GM18858 (cell line): Measurements from ENCODE around the gene SMARCAL1.

Experiments used
- ATAC-seq: cut with Tn5 transposase; IDR thresholded peaks from one replicate; pipeline ENCODE4 v1.9.1; 2021; ENCODE audit not compliant: unreplicated experiment

SMARCAL1 gene

DNA sequence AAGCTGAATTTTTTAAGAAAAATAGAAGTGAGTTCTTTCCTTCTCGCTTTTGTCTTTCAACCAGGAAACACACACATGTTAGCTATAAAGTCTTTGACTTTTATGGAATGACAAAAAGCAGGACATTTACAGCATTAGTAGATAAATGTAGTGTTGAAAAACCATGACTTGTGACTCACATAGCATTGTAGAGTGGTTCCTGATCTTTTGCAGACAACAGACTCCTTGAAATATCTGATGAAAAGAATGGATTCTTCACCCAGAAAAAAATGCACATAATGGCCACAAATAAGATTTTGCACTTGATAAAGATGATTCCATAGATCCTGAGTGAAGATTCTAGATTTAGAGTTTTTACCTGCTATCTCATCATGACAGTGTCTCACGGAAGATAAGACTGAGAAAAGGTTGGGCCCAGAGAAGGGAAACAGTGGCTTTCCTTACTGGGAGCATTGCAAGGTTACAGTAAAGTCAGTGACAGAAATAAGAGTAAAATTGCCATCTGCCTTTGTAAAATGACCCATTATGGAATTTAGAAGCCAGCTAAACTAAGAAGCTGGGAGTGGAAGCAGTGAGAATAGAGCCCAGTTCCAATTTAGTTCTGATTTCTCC, 14.0 kb downstream of the SMARCAL1 start:
- ATAC-seq = no peak

DNA sequence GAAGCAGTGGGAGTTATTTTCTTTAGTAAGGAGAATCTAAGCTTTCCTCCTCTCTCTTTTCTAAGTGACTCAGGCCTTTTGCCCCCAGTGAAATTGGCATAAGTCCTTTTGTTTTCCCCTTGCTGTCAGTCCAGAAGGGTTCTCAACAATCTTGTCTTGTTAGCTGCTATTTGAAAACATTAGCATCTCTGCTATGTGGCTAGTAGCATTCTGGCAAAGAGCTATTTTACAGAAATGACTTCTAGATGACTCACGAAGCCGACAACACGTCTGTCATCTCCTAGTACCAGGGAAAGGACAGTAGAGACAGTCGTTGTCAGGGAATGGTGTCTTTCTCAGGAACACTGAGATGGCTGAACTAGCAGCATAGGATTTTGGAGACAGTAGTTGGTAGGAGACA, 14.7 kb downstream of the SMARCAL1 start:
- ATAC-seq = no peak

DNA sequence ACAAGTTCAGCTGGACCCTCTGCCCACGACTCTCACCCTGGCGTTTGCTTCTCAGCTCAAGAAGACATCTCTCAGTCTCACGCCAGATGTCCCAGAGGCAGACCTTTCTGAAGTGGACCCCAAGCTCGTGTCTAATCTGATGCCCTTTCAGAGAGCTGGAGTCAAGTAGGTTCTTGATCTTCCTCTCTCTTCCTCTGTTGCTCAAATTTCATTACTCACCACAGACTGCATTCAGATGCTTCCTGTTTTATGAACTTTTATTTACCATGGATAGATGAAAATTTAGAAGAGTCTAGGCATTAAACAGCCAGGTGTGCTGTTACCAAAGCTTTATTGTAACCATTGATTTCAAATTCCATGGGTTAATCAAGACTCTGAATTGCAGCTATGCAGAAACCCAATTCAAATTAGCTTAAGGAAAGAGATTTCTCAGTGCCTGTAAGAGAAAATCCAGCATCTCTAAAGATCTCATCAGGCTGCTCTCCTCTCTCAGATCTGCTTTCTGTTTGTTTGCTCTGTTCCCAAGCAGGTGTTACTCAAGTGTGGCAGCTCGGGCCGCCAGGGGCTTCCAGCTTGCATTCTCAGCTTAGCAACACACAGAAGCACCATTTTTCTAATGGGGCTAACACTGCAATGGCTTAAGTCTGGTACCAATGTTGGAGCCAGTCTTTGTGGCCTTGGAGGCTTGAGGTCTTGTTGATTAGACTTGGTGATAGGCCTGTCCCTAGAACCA, 16.5 kb downstream of the SMARCAL1 start:
- ATAC-seq = no peak

- no peak for ATAC-seq
Measured at GRCh38 chr2:216429428-216429827, 17.1 kb downstream of the SMARCAL1 start.

DNA sequence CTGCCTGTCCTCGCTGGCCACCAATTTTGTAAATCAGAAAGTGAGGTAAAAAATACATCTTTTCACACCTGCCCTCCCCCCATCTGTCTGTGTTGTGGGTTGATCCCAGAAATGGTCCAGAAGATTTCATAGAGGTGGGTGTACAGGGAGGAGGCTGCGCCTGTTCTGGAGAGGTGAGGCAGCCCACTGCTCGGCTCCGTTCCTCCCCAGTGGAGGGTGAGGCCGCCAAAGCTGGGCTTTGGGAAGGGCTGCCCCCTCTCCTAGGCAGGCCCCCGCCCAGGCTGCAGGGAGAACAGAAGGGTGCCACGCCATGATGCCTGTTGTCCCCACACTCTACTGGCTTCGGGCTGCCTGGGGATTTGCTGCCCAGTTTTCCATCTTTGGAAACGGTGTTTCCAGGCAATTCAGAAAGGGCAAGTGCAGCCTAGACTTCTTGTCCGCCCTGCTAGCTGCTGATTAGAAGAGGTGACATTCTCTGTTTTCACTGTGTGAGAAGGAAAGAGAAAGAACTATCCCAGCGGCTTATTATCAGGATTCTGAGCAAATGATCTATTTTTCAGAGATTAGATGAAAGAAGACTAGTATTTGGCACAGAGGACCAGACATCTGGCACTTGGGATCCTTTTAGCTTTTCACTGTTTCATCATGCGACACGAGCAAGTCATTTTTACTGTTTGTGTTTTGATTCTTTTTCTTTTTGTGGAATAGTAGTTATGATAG, 18.7 kb downstream of the SMARCAL1 start:
- ATAC-seq = no peak

GRCh38 chr2:216431531-216431856, 19.2 kb downstream of the SMARCAL1 start:
- ATAC-seq = no peak

DNA sequence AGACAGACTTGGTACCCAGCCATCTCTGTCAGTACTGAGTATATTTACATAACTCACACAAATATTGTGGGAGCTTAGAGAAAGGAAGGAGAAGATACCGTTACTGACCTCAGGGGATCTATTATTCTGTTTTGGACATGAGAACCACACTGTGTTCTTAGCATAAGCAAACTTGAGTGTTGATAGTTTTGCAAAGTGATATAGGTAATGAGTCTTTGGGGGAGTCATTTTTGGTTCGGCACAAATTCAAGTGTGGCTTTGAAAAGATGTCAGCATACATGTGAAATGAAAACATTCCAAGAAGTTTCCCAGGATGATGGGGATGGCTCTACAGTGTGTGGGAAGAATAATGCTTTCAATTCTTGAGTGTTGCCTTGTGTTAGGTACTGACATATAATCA, 24.1 kb downstream of the SMARCAL1 start:
- no peak for ATAC-seq

- no peak for ATAC-seq
Measured at GRCh38 chr2:216441308-216442010, 29.2 kb downstream of the SMARCAL1 start.

DNA sequence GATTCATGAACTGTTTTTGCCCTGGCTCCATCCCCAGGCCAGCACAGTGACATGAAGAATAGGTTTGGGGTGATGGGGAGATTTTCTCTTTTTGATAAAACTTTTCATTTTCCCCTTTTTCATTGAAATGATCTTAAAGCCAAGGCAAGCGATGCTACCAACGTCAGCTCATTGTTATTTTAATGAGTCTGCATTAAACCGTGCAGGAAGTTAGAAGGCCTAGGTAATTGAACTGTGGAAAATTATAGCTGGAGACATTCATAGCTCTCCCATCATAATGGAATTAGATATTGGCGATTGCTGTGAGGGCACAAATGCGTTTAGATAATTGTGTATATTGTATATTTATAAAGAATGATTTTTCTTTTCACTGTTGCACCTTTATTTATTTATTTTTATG, 33.2 kb downstream of the SMARCAL1 start:
- no peak for ATAC-seq

GRCh38 chr2:216446343-216446742, 34.1 kb downstream of the SMARCAL1 start:
- ATAC-seq = no peak

GRCh38 chr2:216447293-216447692, 35.0 kb downstream of the SMARCAL1 start:
- ATAC-seq = no peak

GRCh38 chr2:216448829-216449228, 36.5 kb downstream of the SMARCAL1 start:
- ATAC-seq = no peak

DNA sequence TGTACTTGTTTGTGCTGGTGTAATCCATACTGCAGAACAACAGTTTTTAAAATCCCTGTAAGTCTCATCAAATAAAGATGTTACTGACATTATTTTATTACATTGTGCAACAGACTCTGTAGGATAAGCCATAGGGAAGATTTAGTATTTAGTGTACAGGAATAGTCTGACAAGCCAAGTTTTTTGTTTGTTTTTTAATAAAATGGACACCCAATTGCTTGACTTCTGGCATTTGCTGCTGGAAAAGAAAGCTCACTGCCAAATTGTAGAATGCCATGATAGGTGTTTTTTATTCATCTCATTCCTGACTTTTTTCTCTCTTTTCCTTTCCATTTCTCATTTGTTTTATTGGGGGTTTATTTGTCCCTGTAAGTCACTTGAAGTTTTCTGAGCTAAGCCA, 38.1 kb downstream of the SMARCAL1 start:
- no peak for ATAC-seq

- ATAC-seq = no peak
Measured at GRCh38 chr2:216450784-216451183, 38.5 kb downstream of the SMARCAL1 start.

GRCh38 chr2:216453955-216454614, 41.8 kb downstream of the SMARCAL1 start:
- no peak for ATAC-seq

GRCh38 chr2:216463148-216463547, 50.9 kb downstream of the SMARCAL1 start:
- ATAC-seq = no peak

DNA sequence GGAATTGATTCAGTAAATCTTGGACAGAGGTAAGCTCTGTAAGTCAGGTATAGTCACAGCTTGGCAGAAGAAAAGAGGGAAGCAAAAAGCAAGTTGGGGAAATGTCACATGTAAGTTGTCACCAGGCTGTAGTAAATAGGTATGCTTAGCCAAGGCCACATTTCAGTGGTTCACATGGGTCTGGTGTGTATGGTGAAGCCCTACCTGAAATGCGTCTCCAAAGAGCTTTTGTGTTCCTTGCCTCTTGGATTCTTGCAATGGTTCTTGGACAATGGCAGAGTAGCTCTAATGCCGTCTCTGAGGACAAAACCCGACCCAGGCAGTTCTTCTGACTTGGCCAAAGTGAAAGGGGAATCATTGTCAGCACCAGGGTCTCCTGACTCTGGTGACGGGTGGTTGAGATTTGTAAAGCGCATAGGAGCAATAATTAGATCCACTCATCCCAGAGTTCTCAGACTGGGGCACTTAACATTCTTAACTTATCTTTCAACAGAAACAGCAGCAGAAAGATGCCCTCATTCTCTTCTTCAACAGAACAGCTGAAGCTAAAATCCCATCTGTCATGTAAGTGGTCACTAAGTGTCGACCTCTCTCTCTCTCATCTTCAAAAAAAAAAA, 51.9 kb downstream of the SMARCAL1 start:
- no peak for ATAC-seq

DNA sequence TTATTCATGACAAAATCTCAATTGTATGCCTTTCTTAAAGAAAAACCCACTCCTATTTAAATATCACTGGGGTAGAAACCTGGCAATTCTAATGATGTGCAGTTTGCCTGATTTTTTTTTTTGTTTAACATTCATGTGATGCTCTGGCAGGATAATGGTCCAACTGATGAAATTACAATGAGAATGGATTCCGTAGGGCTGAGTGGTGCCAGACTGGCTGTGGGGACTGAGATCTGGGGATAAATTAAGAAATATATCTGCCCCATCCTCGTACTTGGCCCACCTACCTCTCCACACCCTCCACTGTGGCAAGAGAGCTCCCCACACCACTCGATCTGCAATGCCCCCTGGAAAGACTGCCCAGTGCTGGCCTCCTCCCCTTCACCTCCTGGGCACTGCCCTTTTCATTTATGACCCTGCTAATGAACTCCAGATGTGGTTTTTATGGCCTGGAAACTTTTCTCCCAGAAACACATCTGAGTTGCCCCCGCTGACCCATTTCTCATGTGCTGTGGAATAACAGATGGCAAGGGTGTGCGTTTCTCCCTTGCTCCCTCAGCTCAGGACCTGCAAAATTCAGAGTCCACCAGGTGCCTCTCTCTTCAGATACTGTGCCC, 53.4 kb downstream of the SMARCAL1 start:
- ATAC-seq = no peak

- no peak for ATAC-seq
Measured at GRCh38 chr2:216467845-216468244, 55.6 kb downstream of the SMARCAL1 start.

GRCh38 chr2:216469661-216470060, 57.4 kb downstream of the SMARCAL1 start:
- no peak for ATAC-seq
